ENCODE measurements around the gene PEX19.

PEX19 gene

DNA sequence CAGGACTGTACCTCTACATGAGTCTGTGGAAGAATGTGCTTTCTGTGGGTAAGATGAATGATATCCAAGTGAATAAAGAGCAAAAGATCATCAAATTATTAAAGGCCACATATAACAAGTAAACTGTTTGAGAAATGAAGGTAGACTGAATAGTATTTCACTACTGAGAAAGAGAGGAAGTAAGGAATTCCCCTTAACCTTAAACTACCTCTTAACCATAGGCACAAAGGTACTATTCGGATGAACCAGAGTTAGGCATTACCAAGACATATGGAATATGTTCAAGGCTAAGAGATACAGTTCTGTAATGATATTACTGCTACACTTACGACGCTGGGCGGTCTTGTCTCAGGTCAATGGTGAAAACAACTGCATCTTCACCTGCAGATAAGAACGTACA, 48.1 kb downstream of the PEX19 start:
- Mint-ChIP-seq H3K4me1 (peaks cover 31% of the 10 kb centered on the region), H3K4me3 (no peak overlapping the region), H3K27ac (peak overlapping the region; percentile 49), H3K9me3 (no peaks in the 10 kb centered on the region), H3K27me3 (no peaks in the 10 kb centered on the region), H3K36me3 (peaks cover 50% of the 10 kb centered on the region)
- peak; percentile 81 for ATAC-seq

DNA sequence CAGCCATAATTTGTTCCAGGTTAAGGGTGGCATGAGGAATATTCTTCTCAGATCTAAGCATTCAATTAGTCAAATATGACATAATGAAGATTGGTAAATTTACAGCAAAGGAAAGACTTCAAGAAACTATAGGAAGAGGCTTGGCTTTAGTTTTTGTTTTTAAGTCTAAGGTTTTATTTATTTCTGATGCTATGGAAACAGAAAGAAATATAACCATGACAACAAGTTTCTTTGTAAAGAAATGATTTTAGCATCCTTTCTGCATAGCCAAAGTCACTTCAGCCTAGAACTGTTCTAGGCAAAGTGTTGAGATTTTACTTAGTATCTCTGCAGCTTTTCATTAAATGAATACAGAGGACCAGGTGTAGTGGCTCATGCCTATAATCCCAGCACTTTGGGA, 52.0 kb downstream of the PEX19 start:
- no peak for ATAC-seq
- H3K27ac Mint-ChIP-seq: no peak overlapping the region
- H3K9me3 Mint-ChIP-seq: no peaks in the 10 kb centered on the region
- peaks cover 52% of the 10 kb centered on the region for H3K36me3 Mint-ChIP-seq
- H3K27me3 Mint-ChIP-seq: no peaks in the 10 kb centered on the region
- H3K4me3 Mint-ChIP-seq: no peak overlapping the region
- H3K4me1 Mint-ChIP-seq: peaks cover 20% of the 10 kb centered on the region

DNA sequence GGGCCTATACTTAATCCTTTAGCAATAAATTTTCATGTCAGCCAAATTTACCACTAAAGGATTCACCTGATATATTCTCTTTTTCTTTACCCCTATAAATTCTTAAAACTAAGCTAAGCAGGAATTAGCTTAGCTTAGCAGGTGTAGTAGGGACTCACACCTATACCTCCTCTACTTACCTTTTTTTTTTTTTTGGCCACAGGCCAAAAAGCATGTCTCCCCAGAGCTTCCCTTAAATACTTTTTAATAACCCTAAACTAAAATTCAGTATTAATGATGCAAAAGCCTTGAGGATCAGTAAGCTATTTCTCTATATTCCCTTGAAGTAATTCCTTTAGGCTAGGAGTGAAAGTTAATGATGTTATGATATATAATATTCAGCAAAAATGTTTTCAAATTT, 56.5 kb downstream of the PEX19 start:
- H3K9me3 Mint-ChIP-seq: no peaks in the 10 kb centered on the region
- ATAC-seq: no peak
- no peak overlapping the region for H3K4me3 Mint-ChIP-seq
- H3K27me3 Mint-ChIP-seq: no peaks in the 10 kb centered on the region
- H3K27ac Mint-ChIP-seq: peak overlapping the region; percentile 22
- no peaks in the 10 kb centered on the region for H3K4me1 Mint-ChIP-seq
- H3K36me3 Mint-ChIP-seq: peaks cover 52% of the 10 kb centered on the region

DNA sequence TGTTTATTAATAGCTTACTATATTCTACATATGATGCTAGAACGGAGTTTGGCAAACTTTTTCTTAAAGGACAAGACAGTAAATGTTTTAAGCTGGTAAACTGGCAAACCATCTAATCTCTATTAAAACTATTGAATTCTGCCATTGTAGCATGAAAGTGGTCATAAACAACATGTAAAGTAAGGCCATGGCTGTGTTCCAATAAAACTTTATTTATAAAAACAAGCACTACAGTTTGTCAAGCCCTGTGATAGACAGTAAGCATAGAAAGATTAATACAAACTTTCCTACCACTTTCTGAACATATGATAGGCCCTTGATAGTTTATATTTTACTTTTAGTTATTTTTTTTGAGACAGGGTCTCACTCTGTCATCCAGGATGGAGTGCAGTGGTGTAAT, 57.4 kb downstream of the PEX19 start:
- Mint-ChIP-seq H3K4me1 (no peaks in the 10 kb centered on the region), H3K9me3 (no peaks in the 10 kb centered on the region), H3K36me3 (peaks cover 57% of the 10 kb centered on the region), H3K27me3 (no peaks in the 10 kb centered on the region), H3K4me3 (no peak overlapping the region), H3K27ac (no peak overlapping the region)
- no peak for ATAC-seq

DNA sequence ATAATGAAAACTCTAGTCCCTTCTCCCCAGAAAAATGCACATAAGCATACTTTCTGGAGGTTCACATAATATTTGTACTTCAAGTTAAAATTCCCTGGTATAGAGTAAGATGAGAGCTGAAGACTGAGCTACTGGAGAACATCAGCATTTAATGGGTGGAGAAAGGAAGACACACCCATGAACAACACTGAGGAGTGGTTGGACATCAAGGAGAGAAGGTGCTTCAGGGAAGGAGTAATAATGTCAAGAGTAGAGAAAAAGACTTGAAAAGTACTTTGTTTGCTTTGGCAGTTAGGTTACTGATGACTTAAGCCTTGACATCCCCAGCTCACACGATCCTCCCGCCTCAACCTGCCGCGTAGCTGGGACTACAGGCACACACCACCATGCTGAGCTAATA, 57.9 kb downstream of the PEX19 start:
- H3K27ac Mint-ChIP-seq: no peak overlapping the region
- H3K4me3 Mint-ChIP-seq: no peak overlapping the region
- no peaks in the 10 kb centered on the region for H3K27me3 Mint-ChIP-seq
- H3K36me3 Mint-ChIP-seq: peaks cover 62% of the 10 kb centered on the region
- no peaks in the 10 kb centered on the region for H3K4me1 Mint-ChIP-seq
- no peak for ATAC-seq
- no peaks in the 10 kb centered on the region for H3K9me3 Mint-ChIP-seq
